Gastrocnemius medialis (tissue), 4 donors: Measurements from ENCODE around the gene ERC1.

Experiments
- POLR2A ChIP-seq, 2 donors: fragments of 450-650 bp; IDR thresholded peaks; one replicate each; pipeline ENCODE4 v1.6.1; 2017; ENCODE audit warnings: antibody characterized with exemption in 2 of 2, mild to moderate bottlenecking in 2 of 2, moderate library complexity in 2 of 2
- TF ChIP-seq, protein P1 (sequence below), 5 experiments: fragments of 450-650 bp in 3 of 5; fragments of 200-600 bp in 2 of 5; sonication (generic) in 2 of 5; IDR thresholded peaks in 4 of 5; conservative IDR thresholded peaks in 1 of 5; 1 replicate in 4 of 5; 2 replicates in 1 of 5; pipeline ENCODE4 v1.5.1; 2016 to 2019; ENCODE audit warnings: antibody characterized with exemption in 5 of 5, mild to moderate bottlenecking in 3 of 5, moderate library complexity in 3 of 5

- TF ChIP-seq, protein P1, sequence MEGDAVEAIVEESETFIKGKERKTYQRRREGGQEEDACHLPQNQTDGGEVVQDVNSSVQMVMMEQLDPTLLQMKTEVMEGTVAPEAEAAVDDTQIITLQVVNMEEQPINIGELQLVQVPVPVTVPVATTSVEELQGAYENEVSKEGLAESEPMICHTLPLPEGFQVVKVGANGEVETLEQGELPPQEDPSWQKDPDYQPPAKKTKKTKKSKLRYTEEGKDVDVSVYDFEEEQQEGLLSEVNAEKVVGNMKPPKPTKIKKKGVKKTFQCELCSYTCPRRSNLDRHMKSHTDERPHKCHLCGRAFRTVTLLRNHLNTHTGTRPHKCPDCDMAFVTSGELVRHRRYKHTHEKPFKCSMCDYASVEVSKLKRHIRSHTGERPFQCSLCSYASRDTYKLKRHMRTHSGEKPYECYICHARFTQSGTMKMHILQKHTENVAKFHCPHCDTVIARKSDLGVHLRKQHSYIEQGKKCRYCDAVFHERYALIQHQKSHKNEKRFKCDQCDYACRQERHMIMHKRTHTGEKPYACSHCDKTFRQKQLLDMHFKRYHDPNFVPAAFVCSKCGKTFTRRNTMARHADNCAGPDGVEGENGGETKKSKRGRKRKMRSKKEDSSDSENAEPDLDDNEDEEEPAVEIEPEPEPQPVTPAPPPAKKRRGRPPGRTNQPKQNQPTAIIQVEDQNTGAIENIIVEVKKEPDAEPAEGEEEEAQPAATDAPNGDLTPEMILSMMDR (IDR thresholded peaks at IDR 0.05 in 4 of 5, conservative IDR thresholded peaks at IDR 0.05 in 1 of 5), result no peak
- TF ChIP-seq POLR2A (IDR thresholded peaks at IDR 0.05), result no peak
Observed at GRCh38 chr12:1491983-1492697, 501.1 kb downstream of the ERC1 start.
